Smooth muscle cell of trachea (primary cell): Measurements from ENCODE around the gene JKAMP. TPM values are rescaled to one million over a fixed set of nuclear protein-coding genes. Genes with fewer than 3 reads are reported as not detected.

ENCODE experiments used
- total RNA-seq: library from RNA; depleted of rRNA; stranded (reverse); fragments of >200 nt; gene quantifications from 2 replicates; pipeline ENCODE4 v1.2.1, GENCODE V29; 2014

The JKAMP gene, protein sequence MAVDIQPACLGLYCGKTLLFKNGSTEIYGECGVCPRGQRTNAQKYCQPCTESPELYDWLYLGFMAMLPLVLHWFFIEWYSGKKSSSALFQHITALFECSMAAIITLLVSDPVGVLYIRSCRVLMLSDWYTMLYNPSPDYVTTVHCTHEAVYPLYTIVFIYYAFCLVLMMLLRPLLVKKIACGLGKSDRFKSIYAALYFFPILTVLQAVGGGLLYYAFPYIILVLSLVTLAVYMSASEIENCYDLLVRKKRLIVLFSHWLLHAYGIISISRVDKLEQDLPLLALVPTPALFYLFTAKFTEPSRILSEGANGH
- 69.0 and 102 TPM in 2 replicates for total RNA-seq

DNA sequence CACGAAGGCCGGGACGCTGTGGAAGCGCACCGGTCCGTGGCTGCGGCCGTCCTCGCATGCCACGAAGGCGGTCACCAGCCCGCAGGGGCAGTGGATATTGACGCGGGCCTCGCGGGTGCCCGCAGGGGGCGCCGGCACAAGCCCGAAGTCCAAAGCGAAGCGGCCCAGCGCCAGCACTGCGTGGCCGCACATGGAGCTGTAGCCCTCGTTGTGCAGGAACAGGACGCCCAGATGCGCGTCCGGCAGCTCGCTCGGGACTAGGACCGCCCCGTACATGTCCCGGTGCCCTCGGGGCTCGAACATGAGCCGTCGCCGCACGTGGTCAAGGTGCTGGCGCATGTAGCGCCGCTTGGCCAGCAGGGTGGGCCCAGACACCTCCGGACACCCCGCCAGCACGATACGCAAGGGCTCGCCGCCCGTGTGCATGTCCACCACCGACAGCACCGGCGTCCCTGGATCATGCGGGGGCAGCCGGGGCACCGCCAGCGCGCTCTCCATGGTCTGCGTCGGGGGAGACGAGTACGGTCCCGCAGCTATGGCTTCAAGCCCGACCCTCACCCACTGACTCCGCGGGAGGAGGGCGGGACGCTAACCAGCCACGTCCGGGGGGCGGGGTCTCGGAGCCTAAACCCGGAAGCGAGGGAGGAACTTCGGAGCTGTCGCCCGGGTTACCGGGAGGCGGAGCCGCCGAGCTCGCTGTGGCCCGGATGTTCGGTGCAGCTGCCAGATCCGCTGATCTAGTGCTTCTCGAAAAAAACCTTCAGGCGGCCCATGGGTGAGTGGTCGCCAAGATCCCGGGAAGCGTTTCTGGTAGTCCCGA lies at the start of gene JKAMP, which contains the start of gene L3HYPDH:
TSS of gene JKAMP (plus strand) at position 699 of the 820 bp plus-strand sequence. CDS start at position 772, 73 bp downstream.
TSS of gene L3HYPDH (minus strand) at position 590 of the 820 bp plus-strand sequence. CDS start at position 498, 92 bp downstream.

DNA sequence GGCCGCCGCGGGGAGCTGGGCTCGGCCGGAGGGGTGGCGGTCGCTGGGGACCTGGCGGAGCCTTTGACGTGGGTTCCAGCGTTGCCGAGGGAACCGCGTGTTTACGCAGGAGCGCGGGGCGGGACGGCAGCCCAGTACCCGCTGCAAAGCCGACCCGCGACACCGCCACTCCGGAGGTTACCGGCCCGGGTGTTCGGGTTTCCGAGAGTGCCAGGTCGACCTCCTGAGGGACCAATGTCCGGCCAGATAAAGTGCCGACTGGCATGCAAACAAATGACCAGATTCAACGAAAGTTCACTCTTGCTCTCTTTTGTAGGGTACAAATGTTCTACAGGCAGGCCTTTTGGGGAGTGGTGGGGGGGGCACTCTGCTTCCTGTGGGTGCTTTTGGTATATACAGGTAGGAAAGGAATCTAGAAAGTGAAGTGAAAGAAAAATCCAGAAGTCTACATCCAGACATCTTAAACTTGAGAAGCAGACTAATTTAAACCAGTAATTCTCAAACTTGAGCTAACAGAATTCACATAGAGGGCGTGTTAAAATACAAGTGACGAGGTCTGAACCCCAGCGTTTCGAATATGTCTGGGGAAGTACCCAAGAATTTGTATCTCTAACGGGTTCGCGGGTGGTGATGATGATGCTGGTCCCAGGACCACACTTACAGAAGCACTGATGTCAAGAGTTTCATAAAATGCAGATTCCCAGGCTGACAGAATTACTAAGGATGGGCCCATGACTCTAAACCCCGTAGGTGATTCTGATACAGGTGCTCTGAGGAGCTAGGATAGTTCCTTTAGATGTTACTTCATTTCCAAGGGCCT lies 18.8 kb upstream of the JKAMP start, which contains the start of gene GPR135:
TSS of gene GPR135 (minus strand) at position 65 of the 820 bp plus-strand sequence. CDS start 154 bp downstream, outside the sequence.

Other genes with a start within 250 kb of the JKAMP start
- 3.9 and 4.1 TPM in 2 replicates for gene GPR135, start 19.1 kb upstream of the JKAMP start, total RNA-seq
- 55.1 and 57.9 TPM in 2 replicates for gene L3HYPDH, start 109 bp upstream of the JKAMP start, total RNA-seq
- gene CCDC175, start 92.3 kb downstream of the JKAMP start, total RNA-seq = not detected in 2 replicates